OCI-LY1 (cell line): Measurements from ENCODE around the gene MEGF6.

ENCODE experiments used
- CTCF ChIP-seq: fragments of 200-600 bp; sonication (generic), shearing (Covaris generic); IDR thresholded peaks from 2 replicates; pipeline ENCODE4 v1.5.1; 2017; ENCODE audit warnings: mild to moderate bottlenecking, antibody characterized with exemption, low read length, moderate library complexity, mixed read lengths
- EZH2 ChIP-seq: fragments of 200-600 bp; sonication (generic), shearing (Covaris generic); IDR thresholded peaks from 2 replicates; pipeline ENCODE4 v1.8.0; 2017; ENCODE audit warnings: borderline replicate concordance, mixed run types, mild to moderate bottlenecking, antibody characterized with exemption, low read length, moderate library complexity, mixed read lengths

GRCh38 chr1:3563125-3563524 lies 48.2 kb downstream of the MEGF6 start:
- TF ChIP-seq CTCF (no peak), EZH2 (no peak)
